AG04449 (cell line): ENCODE results near the gene NPHP1.
A peak's percentile ranks its signal among the peaks of the same experiment; 100 is the strongest.
"Not testable (repeated sequence)": the region's sequence is repeated elsewhere in the genome, so short reads cannot be mapped to it uniquely, and the experiment has no call there.

Experiments
- CTCF ChIA-PET: fragments of 350-600 bp; formaldehyde crosslinking; extraction: SDS; loops from one replicate; lab custom pipeline; 2021; ENCODE audit warnings: antibody characterized with exemption; lab: Yijun Ruan, JAX
- POLR2A ChIA-PET: fragments of 400-600, 350-600 bp; formaldehyde crosslinking; extraction: SDS; loops from one replicate; lab custom pipeline; 2020; ENCODE audit warnings: antibody characterized with exemption, inconsistent platforms; lab: Yijun Ruan, JAX
- DNase-seq: peaks from one replicate; pipeline ENCODE4 v3.0.0-alpha.2; 2010; ENCODE audit warnings: low read depth, low spot score
- H3K4me3 ChIP-seq: 2 replicates; pipeline ENCODE4 v1.5.1; 2011; ENCODE audit warnings: low read depth, mild to moderate bottlenecking, control low read depth, low read length
- CTCF ChIP-seq: IDR thresholded peaks from one replicate; pipeline ENCODE4 v1.5.1; 2011; ENCODE audit warnings: mild to moderate bottlenecking, moderate library complexity, low read length, control low read depth, inconsistent platforms; ENCODE audit not compliant: insufficient read depth; ENCODE audit errors: missing control alignments

The NPHP1 gene

GRCh38 chr2:110211938-110212858, 7.4 kb upstream of the NPHP1 start, which contains the start of gene MTLN:
MTLN (minus strand) TSS chr2:110212547; CDS start chr2:110212525, 22 bp downstream.
- POLR2A ChIA-PET, result no interaction called here
- DNase-seq, result no peak
- CTCF ChIA-PET, result no interaction called here
- no peak for TF ChIP-seq CTCF
- H3K4me3 ChIP-seq, result peak within 1 kb of the TSS; percentile 73

GRCh38 chr2:110205660-110206455, 1.0 kb upstream of the NPHP1 start:
- ChIA-PET POLR2A (no interaction called here), CTCF (interaction anchor here (0.9 kb wide), 1 partner anchor 19 kb away, joined by 3 read pairs; no protein-coding TSS in a partner anchor)
- no peak for DNase-seq
- no peak overlapping the region for H3K4me3 ChIP-seq
- no peak for TF ChIP-seq CTCF

GRCh38 chr2:110198016-110198415, 6.8 kb downstream of the NPHP1 start:
- CTCF ChIA-PET, result no interaction called here
- DNase-seq, result no peak
- POLR2A ChIA-PET, result no interaction called here
- H3K4me3 ChIP-seq, result no peak overlapping the region
- TF ChIP-seq CTCF, result no peak

GRCh38 chr2:110197452-110197851, 7.4 kb downstream of the NPHP1 start:
- H3K4me3 ChIP-seq, result no peak overlapping the region
- ChIA-PET CTCF (no interaction called here), POLR2A (no interaction called here)
- TF ChIP-seq CTCF, result no peak
- no peak for DNase-seq

- POLR2A ChIA-PET, CTCF ChIA-PET, DNase-seq, H3K4me3 ChIP-seq: not testable (repeated sequence)
Measured at GRCh38 chr2:110190169-110190568, 14.6 kb downstream of the NPHP1 start.

- no peak for TF ChIP-seq CTCF
- no peak for DNase-seq
- ChIA-PET POLR2A (no interaction called here), CTCF (no interaction called here)
- H3K4me3 ChIP-seq, result no peak overlapping the region
Measured at GRCh38 chr2:110182449-110182848, 22.4 kb downstream of the NPHP1 start.
